B cell (primary cell): ENCODE results near the gene MTUS2. TPM values are rescaled to one million over a fixed set of nuclear protein-coding genes. Genes with fewer than 3 reads are reported as not detected.
"Not testable (repeated sequence)": the region's sequence is repeated elsewhere in the genome, so short reads cannot be mapped to it uniquely, and the experiment has no call there.

ENCODE experiments used
- ATAC-seq: fragments of 200-7000 bp; cut with Tn5 transposase; one replicate; pipeline ENCODE4 v1.10.0; 2021; ENCODE audit warnings: low read depth, mild to moderate bottlenecking, moderate number of reproducible peaks, moderate library complexity
- CTCF ChIA-PET: fragments of 350-600 bp; sonication (Branson Sonifier 250); formaldehyde crosslinking; loops from one replicate; lab custom pipeline; 2021; ENCODE audit warnings: antibody characterized with exemption, inconsistent platforms; lab: Charles Lee
- POLR2A ChIA-PET: fragments of 350-600 bp; sonication (Branson Sonifier 250); formaldehyde crosslinking; loops from one replicate; lab custom pipeline; 2021; ENCODE audit warnings: antibody characterized with exemption; lab: Charles Lee
- DNase-seq: peaks from one replicate; pipeline ENCODE4 v3.0.0; 2013
- H2AFZ ChIP-seq: 2 replicates; pipeline ENCODE4 v1.6.1; 2012; ENCODE audit warnings: mild to moderate bottlenecking, low read depth, low read length; ENCODE audit not compliant: insufficient read depth, poor library complexity, severe bottlenecking
- H3K27ac ChIP-seq, 2 donors: 1 replicate in 1 of 2; 2 replicates in 1 of 2; pipeline ENCODE4 v1.5.1; 2012 to 2013; ENCODE audit warnings: low read length in 2 of 2, mild to moderate bottlenecking in 2 of 2, moderate library complexity in 1 of 2
- H3K27me3 ChIP-seq, 4 experiments: fragments of 200-600 bp in 1 of 4; sonication (generic) in 1 of 4; replicated peaks in 1 of 4; 1 replicate in 2 of 4; 2 replicates in 2 of 4; pipeline versions ENCODE4 v1.6.1 to v1.7.0; 2013 to 2016; ENCODE audit warnings: low read length in 3 of 4, mild to moderate bottlenecking in 2 of 4, mixed read lengths in 1 of 4, moderate library complexity in 1 of 4; ENCODE audit not compliant: insufficient read depth in 4 of 4, control insufficient read depth in 3 of 4; ENCODE audit errors: control extremely low read depth in 1 of 4
- H3K36me3 ChIP-seq, 2 experiments: replicated peaks in 1 of 2; 1 replicate in 1 of 2; 2 replicates in 1 of 2; pipeline versions ENCODE4 v1.6.1 to v1.7.1; 2013; ENCODE audit warnings: low read length in 1 of 2; ENCODE audit not compliant: insufficient read depth in 2 of 2, control insufficient read depth in 1 of 2; ENCODE audit errors: control extremely low read depth in 1 of 2, extremely low read depth in 1 of 2
- H3K4me1 ChIP-seq, 2 donors: fragments of 200-600 bp in 1 of 2; sonication (generic) in 1 of 2; 1 replicate in 1 of 2; 2 replicates in 1 of 2; pipeline versions ENCODE4 v1.5.1 to v1.6.1; 2013 to 2017; ENCODE audit warnings: low read length in 2 of 2; ENCODE audit not compliant: control insufficient read depth in 2 of 2, insufficient read depth in 2 of 2
- H3K4me2 ChIP-seq: replicated peaks from 2 replicates; pipeline ENCODE3; 2012; ENCODE audit warnings: mild to moderate bottlenecking, low read depth, low read length; ENCODE audit not compliant: poor library complexity, severe bottlenecking
- H3K4me3 ChIP-seq, 5 experiments: fragments of 200-600 bp in 1 of 5; sonication (generic) in 1 of 5; 1 replicate in 3 of 5; 2 replicates in 2 of 5; pipeline versions ENCODE4 v1.5.1 to v1.7.0; 2011 to 2016; ENCODE audit warnings: low read length in 4 of 5, mild to moderate bottlenecking in 4 of 5, low read depth in 2 of 5, control low read depth in 1 of 5, moderate library complexity in 1 of 5; ENCODE audit not compliant: insufficient read depth in 1 of 5; ENCODE audit errors: control extremely low read depth in 1 of 5, extremely low read depth in 1 of 5
- H3K79me2 ChIP-seq: fragments of 200-600 bp; sonication (generic); one replicate; pipeline ENCODE4 v1.6.0; 2016; ENCODE audit warnings: low read length; ENCODE audit not compliant: control insufficient read depth, insufficient read depth
- H3K9ac ChIP-seq: fragments of 200-600 bp; sonication (generic); 2 replicates; pipeline ENCODE4 v1.6.1; 2017; ENCODE audit warnings: mild to moderate bottlenecking, low read length, moderate library complexity
- H3K9me3 ChIP-seq, 3 donors: one replicate each; pipeline versions ENCODE4 v1.6.1 to v1.7.1; 2013; ENCODE audit warnings: low read length in 2 of 3; ENCODE audit not compliant: control insufficient read depth in 2 of 3, insufficient read depth in 1 of 3; ENCODE audit errors: control extremely low read depth in 1 of 3
- H4K20me1 ChIP-seq: 2 replicates; pipeline ENCODE4 v1.6.0; 2012; ENCODE audit warnings: mild to moderate bottlenecking, low read length; ENCODE audit not compliant: insufficient read depth, control insufficient read depth, poor library complexity, severe bottlenecking
- H3K27ac Mint-ChIP-seq: one replicate; pipeline ENCODE4 v1.8.0; 2021; ENCODE audit warnings: mixed read lengths
- H3K27me3 Mint-ChIP-seq: one replicate; pipeline ENCODE4 v1.8.0; 2021; ENCODE audit warnings: mixed read lengths
- H3K4me1 Mint-ChIP-seq: one replicate; pipeline ENCODE4 v1.8.0; 2021; ENCODE audit warnings: mixed read lengths
- H3K4me3 Mint-ChIP-seq: one replicate; pipeline ENCODE4 v1.8.0; 2021; ENCODE audit warnings: mixed read lengths
- H3K9me3 Mint-ChIP-seq: one replicate; pipeline ENCODE4 v1.8.0; 2022; ENCODE audit warnings: mixed read lengths; ENCODE audit not compliant: insufficient read depth
- CTCF ChIP-seq: fragments of 200-600 bp; IDR thresholded peaks from one replicate; pipeline ENCODE4 v1.8.0; 2022; ENCODE audit warnings: antibody characterized with exemption, mild to moderate bottlenecking
- EZH2 ChIP-seq: IDR thresholded peaks from 2 replicates; pipeline ENCODE4 v1.6.1; 2012; ENCODE audit warnings: borderline replicate concordance, low read depth, mild to moderate bottlenecking, moderate library complexity, low read length; ENCODE audit not compliant: insufficient read depth, poor library complexity, severe bottlenecking
- WGBS: methylation state at CpG from one replicate; pipeline ENCODE4 v1.1.5; 2013; ENCODE audit warnings: missing lambda C conversion rate; ENCODE audit not compliant: insufficient coverage; 5-methylcytosine and 5-hydroxymethylcytosine counted together
- intact Hi-C: fragments of 100-400 bp; cut with micrococcal nuclease; formaldehyde crosslinking; loops from one replicate; pipeline ENCODE4 v1.10.0; 2022
- polyA plus RNA-seq: library from polyadenylated mRNA; depleted of rRNA; stranded (reverse); fragments of >200 nt; gene quantifications from 2 replicates; pipeline ENCODE4 v1.2.3, GENCODE V29; 2012
- total RNA-seq, 2 donors: library from RNA; stranded (reverse); fragments of 120-200 nt in 1 of 2; gene quantifications; 1 replicate in 1 of 2; 2 replicates in 1 of 2; pipeline versions ENCODE4 v1.2.3 to v1.2.4, GENCODE V29; 2013 to 2022

Gene MTUS2
- total and polyA plus RNA-seq, 2 donors (not counting 1 experiment from before 2014, with no cell fraction given) = 0.12 TPM; not detected in 1

- DNase-seq (peak; percentile 15), ATAC-seq (no peak)
- Histone ChIP-seq H3K27me3 (peaks cover 0 to 2% (median 0%) of the 10 kb centered on the region in 4 experiments), H2AFZ (no peak overlapping the region), H3K27ac (no peak overlapping the region), H3K79me2 (no peaks in the 10 kb centered on the region), H3K4me3 (no peak overlapping the region), H3K4me2 (no peak overlapping the region), H4K20me1 (no peaks in the 10 kb centered on the region), H3K36me3 (no peaks in the 10 kb centered on the region), H3K9me3 (no peaks in the 10 kb centered on the region), H3K9ac (no peak overlapping the region), H3K4me1 (peaks cover 4 to 8% of the 10 kb centered on the region in 2 donors)
- peaks cover 7% of the 10 kb centered on the region for H3K9me3 Mint-ChIP-seq
- no peak for TF ChIP-seq EZH2
- no peak for TF ChIP-seq CTCF
- ChIA-PET POLR2A (no interaction called here), CTCF (no interaction called here)
- intact Hi-C loops = no loop called here
- WGBS = no CpG with 5 or more reads among the region's 2 CpGs
- no peak overlapping the region for H3K27ac Mint-ChIP-seq
- no peaks in the 10 kb centered on the region for H3K27me3 Mint-ChIP-seq
- H3K4me3 Mint-ChIP-seq = peak overlapping the region; percentile 20
- peaks cover 21% of the 10 kb centered on the region for H3K4me1 Mint-ChIP-seq
Measured at GRCh38 chr13:29196409-29197074, 376.4 kb downstream of the MTUS2 start.

GRCh38 chr13:29202753-29203152 lies 382.6 kb downstream of the MTUS2 start:
- POLR2A ChIA-PET, H3K4me3 ChIP-seq, H3K79me2 ChIP-seq, H3K9ac ChIP-seq, ATAC-seq, H2AFZ ChIP-seq, H3K27me3 ChIP-seq, H3K27ac ChIP-seq, CTCF ChIA-PET, H3K4me2 ChIP-seq, H3K4me1 ChIP-seq, H3K27ac Mint-ChIP-seq, H4K20me1 ChIP-seq, DNase-seq, H3K27me3 Mint-ChIP-seq, H3K4me1 Mint-ChIP-seq, intact Hi-C loops, H3K9me3 ChIP-seq, H3K4me3 Mint-ChIP-seq, H3K36me3 ChIP-seq: not testable (repeated sequence)
- peaks cover 10% of the 10 kb centered on the region for H3K9me3 Mint-ChIP-seq
- 91% methylated on average over 6 of the region's 6 CpGs for WGBS
